GM20000 (cell line): ENCODE data around the gene TBC1D1.

ENCODE experiments used
- DNase-seq: peaks from one replicate; pipeline ENCODE4 v3.0.0; 2012; ENCODE audit warnings: low spot score
- TF ChIP-seq, protein P1 (sequence below): IDR thresholded peaks from 2 replicates; pipeline ENCODE4 v1.5.1; 2012; ENCODE audit warnings: mild to moderate bottlenecking, control low read depth; ENCODE audit errors: extremely low read depth, missing control alignments

TBC1D1 gene

DNA sequence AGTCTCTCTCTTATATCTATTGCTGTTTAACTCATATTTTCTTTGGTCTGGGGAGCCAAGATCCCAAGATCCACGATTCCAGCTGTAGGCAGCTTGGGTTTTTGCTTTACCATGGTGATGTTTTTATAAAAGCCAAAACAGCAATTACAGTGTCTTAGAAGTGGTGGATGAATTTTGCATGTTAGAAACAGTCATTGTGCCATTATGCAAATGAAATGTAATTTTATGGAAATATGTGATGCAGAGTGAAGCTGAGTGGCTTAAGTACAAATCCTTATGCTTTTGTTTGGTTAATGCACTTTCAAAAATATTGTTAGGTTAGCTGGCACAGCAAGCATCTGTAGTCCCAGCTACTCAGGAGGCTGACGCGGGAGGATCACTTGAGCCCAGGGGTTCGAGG, 36.5 kb downstream of the TBC1D1 start:
- no peak for DNase-seq
- TF ChIP-seq, protein P1, sequence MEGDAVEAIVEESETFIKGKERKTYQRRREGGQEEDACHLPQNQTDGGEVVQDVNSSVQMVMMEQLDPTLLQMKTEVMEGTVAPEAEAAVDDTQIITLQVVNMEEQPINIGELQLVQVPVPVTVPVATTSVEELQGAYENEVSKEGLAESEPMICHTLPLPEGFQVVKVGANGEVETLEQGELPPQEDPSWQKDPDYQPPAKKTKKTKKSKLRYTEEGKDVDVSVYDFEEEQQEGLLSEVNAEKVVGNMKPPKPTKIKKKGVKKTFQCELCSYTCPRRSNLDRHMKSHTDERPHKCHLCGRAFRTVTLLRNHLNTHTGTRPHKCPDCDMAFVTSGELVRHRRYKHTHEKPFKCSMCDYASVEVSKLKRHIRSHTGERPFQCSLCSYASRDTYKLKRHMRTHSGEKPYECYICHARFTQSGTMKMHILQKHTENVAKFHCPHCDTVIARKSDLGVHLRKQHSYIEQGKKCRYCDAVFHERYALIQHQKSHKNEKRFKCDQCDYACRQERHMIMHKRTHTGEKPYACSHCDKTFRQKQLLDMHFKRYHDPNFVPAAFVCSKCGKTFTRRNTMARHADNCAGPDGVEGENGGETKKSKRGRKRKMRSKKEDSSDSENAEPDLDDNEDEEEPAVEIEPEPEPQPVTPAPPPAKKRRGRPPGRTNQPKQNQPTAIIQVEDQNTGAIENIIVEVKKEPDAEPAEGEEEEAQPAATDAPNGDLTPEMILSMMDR = no peak

DNA sequence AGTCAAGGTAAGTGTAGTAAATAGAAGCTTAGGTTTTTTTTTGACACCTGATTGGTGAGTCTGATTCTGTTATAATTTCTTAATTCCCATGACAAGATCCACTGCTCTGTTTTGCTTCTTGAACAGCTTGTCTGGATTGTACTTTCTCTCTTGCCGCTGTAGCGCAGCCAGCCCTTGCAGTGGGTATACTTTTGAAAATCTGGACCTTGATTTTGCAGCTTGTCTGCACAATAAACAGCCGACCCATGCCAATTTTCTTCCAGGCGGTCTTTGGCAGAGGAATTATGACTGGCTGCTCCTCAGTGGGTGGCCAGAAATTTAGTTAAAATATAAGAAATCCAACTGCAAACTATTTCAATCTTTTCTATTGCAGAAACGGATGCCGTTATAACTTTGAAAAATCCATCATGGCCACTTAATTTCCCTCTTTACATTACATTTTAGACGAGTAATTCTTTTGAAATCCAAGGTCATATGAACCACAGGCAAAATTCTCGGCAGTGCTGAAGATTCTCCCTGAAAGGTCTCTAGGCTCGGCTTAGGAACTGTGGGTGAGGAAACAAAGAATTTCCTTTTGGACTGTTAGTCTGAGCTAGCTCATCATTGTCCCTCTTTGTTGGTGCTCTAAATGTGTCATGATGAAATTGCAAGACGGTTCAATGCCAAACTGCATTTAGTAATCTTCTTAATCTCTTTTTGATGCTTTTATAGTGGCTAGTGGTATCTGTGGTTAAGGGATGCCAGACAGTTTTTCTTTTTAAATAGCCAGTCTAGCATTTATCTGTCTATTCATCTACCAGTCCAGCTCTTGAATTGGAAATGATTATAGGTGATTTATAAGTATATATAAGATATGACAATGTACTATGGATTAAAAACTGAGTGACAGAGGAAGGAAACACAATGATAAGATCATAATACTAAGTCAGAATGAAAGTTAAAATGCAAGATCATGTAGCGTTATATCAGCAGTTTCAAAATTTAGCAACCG, 37.8 kb downstream of the TBC1D1 start:
- TF ChIP-seq, protein P1 = no peak
- no peak for DNase-seq

DNA sequence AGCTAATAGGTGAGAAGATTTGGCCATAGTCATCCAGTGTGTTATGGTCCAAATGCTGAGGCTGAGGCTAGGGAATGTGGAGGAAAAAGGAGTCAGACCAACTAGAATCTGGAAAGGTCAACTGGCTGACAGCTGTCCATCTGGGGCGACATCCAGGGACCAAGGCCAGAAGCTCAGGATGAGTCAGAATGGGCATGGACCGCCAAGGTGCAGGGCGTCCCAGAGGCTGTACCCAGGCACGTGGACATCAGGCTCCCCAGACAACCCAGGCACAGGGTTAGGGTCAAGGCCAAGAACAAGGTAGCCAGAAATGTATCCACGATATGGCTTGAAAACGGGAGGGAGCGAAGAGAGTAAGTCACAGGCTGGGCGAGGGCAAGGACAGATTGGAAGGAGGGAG, 43.2 kb downstream of the TBC1D1 start:
- TF ChIP-seq, protein P1 = no peak
- DNase-seq = no peak

DNA sequence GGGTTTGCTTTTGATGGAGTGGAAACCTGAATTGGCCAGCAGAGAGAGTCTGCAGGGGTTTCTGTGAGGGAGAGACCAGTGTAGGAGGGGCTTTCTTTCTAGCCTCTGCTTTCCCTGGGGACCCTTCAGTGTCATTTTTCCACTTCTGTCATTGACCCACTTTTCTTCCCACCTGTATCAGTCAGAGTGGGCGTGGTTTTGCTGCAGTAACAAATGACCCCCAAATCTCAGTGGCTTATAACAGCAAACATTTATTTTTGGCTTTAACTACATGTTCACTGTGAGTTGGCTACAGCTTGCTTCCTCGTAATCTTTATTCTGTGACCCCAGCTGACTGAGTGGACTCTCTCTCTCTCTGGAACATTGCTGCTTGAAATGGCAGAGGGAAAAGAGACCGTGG, 43.7 kb downstream of the TBC1D1 start:
- no peak for DNase-seq
- TF ChIP-seq, protein P1 = no peak

DNA sequence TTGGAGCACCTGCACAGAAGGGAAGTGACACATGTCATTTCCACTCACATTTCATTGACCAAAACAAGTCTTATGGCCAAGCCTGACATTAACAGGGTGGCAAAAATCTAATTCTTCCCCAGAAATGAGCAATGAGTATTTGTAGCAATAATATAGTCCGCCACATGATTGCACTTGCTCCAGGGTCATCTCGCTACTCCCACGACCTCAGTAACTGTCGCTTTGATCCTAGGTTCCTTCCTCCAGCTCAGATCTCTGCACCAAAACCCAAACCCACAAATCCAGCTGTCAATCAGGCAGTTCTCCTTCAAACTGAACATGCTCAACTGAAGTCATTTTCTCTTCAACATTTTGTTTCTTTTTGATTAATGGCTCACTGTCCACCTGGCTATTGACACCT, 44.1 kb downstream of the TBC1D1 start:
- no peak for DNase-seq
- TF ChIP-seq, protein P1 = no peak

DNA sequence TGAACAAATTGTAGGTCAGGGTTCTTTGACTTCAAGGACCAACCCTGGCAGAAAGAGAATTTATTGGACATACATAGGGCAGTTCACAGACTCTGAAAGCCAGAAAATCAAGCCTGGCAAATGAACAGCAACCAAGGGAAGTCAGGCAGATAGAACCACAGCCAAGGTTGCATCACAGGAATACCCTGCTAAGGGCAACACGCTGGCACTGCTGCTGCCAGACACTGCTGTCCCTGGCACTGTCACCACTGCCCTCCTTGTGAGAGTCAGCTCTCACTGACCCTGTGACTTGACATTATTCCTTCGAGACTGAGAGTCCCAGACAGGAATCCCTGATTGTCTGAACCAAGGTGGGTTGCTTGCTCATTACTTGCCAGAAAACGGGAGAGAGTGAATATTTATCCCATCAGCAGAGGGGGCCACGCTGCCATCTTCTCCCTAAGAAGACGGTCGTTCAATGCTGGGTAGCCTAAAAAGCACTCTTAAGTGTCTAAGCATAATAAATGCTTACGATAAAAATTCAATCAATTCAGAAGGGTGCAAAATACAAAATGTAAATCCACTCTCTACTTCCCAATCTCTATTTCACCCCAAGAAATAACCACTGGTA, 46.1 kb downstream of the TBC1D1 start:
- TF ChIP-seq, protein P1 = no peak

DNA sequence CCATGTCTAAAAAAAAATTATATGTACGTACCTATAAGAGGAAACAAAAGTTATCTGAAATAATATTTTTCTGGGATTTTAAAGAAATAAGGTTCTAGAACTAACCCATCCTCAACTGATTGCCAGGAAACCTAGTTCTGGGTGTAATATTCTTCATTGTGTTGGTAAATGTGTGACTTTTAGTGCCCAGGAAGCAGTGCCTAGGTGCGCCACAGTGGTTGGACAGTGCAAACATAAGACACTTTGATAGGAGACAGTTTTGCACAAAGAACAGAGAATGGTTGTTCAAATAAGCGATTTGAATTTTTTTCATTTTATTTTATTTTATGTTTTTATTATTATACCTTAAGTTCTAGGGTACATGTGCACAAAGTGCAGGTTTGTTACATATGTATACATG, 47.3 kb downstream of the TBC1D1 start:
- no peak for DNase-seq
- TF ChIP-seq, protein P1 = no peak

More for the DNA sequence above, 46.1 kb downstream of the TBC1D1 start:
- no peak for DNase-seq
